Progenitor cell of endocrine pancreas (in vitro differentiated cells): ENCODE results near the gene GRHL3. TPM values are rescaled to one million over a fixed set of nuclear protein-coding genes. Genes with fewer than 3 reads are reported as not detected.

Experiments used
- DNase-seq: peaks from one replicate; pipeline ENCODE4 v3.0.0; 2021; ENCODE audit warnings: low spot score; ENCODE audit not compliant: unreplicated experiment
- H3K27ac Mint-ChIP-seq: 2 replicates; pipeline ENCODE4 v1.8.0; 2021; ENCODE audit warnings: mild to moderate bottlenecking, moderate library complexity, mixed read lengths
- H3K27me3 Mint-ChIP-seq: 2 replicates; pipeline ENCODE4 v1.8.0; 2021; ENCODE audit warnings: mixed read lengths
- H3K36me3 Mint-ChIP-seq: 2 replicates; pipeline ENCODE4 v1.8.0; 2022; ENCODE audit warnings: mixed read lengths; ENCODE audit not compliant: insufficient read depth
- H3K4me1 Mint-ChIP-seq: 2 replicates; pipeline ENCODE4 v1.8.0; 2021; ENCODE audit warnings: low read depth, mixed read lengths
- H3K4me3 Mint-ChIP-seq: 2 replicates; pipeline ENCODE4 v1.8.0; 2021; ENCODE audit warnings: low read depth, mild to moderate bottlenecking, moderate library complexity, mixed read lengths
- H3K9me3 Mint-ChIP-seq: 2 replicates; pipeline ENCODE4 v1.8.0; 2021; ENCODE audit warnings: low read depth, mixed read lengths
- total RNA-seq: library from RNA; stranded (reverse); gene quantifications from 2 replicates; pipeline ENCODE4 v1.2.1, GENCODE V29; 2021
- TF ChIP-seq, protein P1 (sequence below): fragments of 200-600 bp; sonication (generic); IDR thresholded peaks from one replicate; pipeline ENCODE4 v1.5.0; 2021; ENCODE audit warnings: antibody characterized with exemption, mild to moderate bottlenecking; ENCODE audit not compliant: unreplicated experiment

Gene GRHL3
- total RNA-seq, 1 donor from 2014 or later, result 4.9 TPM

DNA sequence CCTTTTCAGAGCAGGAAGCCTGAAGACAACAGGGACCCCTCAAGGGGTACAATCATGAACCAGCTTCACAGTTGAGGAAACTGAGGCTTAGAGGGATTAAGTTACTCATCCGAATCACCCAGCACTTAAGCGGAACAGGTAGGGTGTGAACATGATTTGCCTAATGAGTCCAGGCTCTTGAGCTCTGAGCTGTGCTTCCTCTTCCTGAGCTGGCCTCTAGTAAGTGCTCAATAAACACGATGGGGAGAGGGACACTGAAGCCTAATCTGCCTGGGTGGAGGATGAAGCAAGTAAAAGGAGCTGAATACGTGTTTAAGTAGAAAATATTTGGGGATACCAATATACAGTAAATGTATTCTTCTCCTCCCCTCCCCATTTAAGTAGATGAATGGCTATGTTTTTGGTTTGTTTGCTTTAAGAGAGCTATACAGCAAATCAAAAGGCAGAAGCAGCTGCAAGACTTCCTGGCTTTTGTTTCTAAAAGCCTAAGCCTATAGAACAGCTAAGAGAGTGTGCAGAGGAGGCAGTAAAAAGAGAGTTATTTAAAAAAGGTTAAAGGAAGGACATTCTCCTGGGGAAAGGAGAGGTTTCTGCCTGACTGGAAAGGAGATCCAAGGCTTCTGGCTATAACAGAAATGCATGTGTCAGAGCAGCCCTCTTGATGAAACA is 74.0 kb downstream of the GRHL3 start:
- H3K4me3 Mint-ChIP-seq, result no peak overlapping the region
- H3K9me3 Mint-ChIP-seq, result no peaks in the 10 kb centered on the region
- TF ChIP-seq, protein P1, sequence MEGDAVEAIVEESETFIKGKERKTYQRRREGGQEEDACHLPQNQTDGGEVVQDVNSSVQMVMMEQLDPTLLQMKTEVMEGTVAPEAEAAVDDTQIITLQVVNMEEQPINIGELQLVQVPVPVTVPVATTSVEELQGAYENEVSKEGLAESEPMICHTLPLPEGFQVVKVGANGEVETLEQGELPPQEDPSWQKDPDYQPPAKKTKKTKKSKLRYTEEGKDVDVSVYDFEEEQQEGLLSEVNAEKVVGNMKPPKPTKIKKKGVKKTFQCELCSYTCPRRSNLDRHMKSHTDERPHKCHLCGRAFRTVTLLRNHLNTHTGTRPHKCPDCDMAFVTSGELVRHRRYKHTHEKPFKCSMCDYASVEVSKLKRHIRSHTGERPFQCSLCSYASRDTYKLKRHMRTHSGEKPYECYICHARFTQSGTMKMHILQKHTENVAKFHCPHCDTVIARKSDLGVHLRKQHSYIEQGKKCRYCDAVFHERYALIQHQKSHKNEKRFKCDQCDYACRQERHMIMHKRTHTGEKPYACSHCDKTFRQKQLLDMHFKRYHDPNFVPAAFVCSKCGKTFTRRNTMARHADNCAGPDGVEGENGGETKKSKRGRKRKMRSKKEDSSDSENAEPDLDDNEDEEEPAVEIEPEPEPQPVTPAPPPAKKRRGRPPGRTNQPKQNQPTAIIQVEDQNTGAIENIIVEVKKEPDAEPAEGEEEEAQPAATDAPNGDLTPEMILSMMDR, result no peak
- peaks cover 16% of the 10 kb centered on the region for H3K4me1 Mint-ChIP-seq
- no peaks in the 10 kb centered on the region for H3K27me3 Mint-ChIP-seq
- no peak for DNase-seq
- no peak overlapping the region for H3K27ac Mint-ChIP-seq
- peaks cover 4% of the 10 kb centered on the region for H3K36me3 Mint-ChIP-seq

GRCh38 chr1:24393892-24394291 is 74.7 kb downstream of the GRHL3 start:
- H3K27me3 Mint-ChIP-seq, result no peaks in the 10 kb centered on the region
- H3K9me3 Mint-ChIP-seq, result no peaks in the 10 kb centered on the region
- TF ChIP-seq, protein P1, result no peak
- peaks cover 10% of the 10 kb centered on the region for H3K4me1 Mint-ChIP-seq
- DNase-seq, result no peak
- H3K4me3 Mint-ChIP-seq, result no peak overlapping the region
- H3K27ac Mint-ChIP-seq, result no peak overlapping the region
- H3K36me3 Mint-ChIP-seq, result peaks cover 4% of the 10 kb centered on the region

GRCh38 chr1:24400065-24400464 is 80.9 kb downstream of the GRHL3 start:
- Mint-ChIP-seq H3K4me1 (no peaks in the 10 kb centered on the region), H3K36me3 (peaks cover 7% of the 10 kb centered on the region), H3K27ac (no peak overlapping the region), H3K27me3 (no peaks in the 10 kb centered on the region), H3K9me3 (no peaks in the 10 kb centered on the region), H3K4me3 (no peak overlapping the region)
- TF ChIP-seq, protein P1, result no peak
- no peak for DNase-seq

- no peak overlapping the region for H3K4me3 Mint-ChIP-seq
- no peaks in the 10 kb centered on the region for H3K27me3 Mint-ChIP-seq
- no peaks in the 10 kb centered on the region for H3K9me3 Mint-ChIP-seq
- peaks cover 5% of the 10 kb centered on the region for H3K36me3 Mint-ChIP-seq
- no peaks in the 10 kb centered on the region for H3K4me1 Mint-ChIP-seq
- TF ChIP-seq, protein P1, result no peak
- no peak overlapping the region for H3K27ac Mint-ChIP-seq
- no peak for DNase-seq
Observed at GRCh38 chr1:24403806-24404205, 84.6 kb downstream of the GRHL3 start.

Other genes starting within 250 kb of the GRHL3 start
- 0.62 and 0.84 TPM in 2 replicates for gene MYOM3, start 207.2 kb upstream of the GRHL3 start, total RNA-seq
- gene IL22RA1, start 176.2 kb upstream of the GRHL3 start, total RNA-seq, result 0.13 and 0.26 TPM in 2 replicates
- gene IFNLR1, start 132.1 kb upstream of the GRHL3 start, total RNA-seq, result 19.6 and 21.2 TPM in 2 replicates
- 16.7 and 19.2 TPM in 2 replicates for gene STPG1, start 94.4 kb downstream of the GRHL3 start, total RNA-seq
- 13.1 and 13.5 TPM in 2 replicates for gene NIPAL3, start 96.4 kb downstream of the GRHL3 start, total RNA-seq
- 31.0 and 32.5 TPM in 2 replicates for gene RCAN3, start 183.5 kb downstream of the GRHL3 start, total RNA-seq
- gene NCMAP, start 236.7 kb downstream of the GRHL3 start, total RNA-seq, result 1.3 and 1.7 TPM in 2 replicates